Liver (tissue), 3 donors: Measurements from ENCODE around the gene RET.

Experiments
- ATF3 ChIP-seq: IDR thresholded peaks from 2 replicates; pipeline ENCODE4 v1.6.1; 2016; ENCODE audit warnings: antibody characterized with exemption
- EGR1 ChIP-seq, 2 donors: IDR thresholded peaks; 2 replicates each; pipeline ENCODE4 v1.6.1; 2016 to 2018; ENCODE audit warnings: antibody characterized with exemption in 2 of 2, low read depth in 2 of 2
- FOXA1 ChIP-seq: IDR thresholded peaks from 2 replicates; pipeline ENCODE4 v1.6.1; 2016; ENCODE audit warnings: antibody characterized with exemption
- HNF4A ChIP-seq, 2 donors: conservative IDR thresholded peaks; 2 replicates each; pipeline ENCODE4 v1.6.1; 2016; ENCODE audit warnings: antibody characterized with exemption in 2 of 2, mild to moderate bottlenecking in 2 of 2
- NR2F2 ChIP-seq: IDR thresholded peaks from 2 replicates; pipeline ENCODE4 v1.6.1; 2016; ENCODE audit warnings: antibody characterized with exemption
- RAD21 ChIP-seq, 2 donors: IDR thresholded peaks; 2 replicates each; pipeline ENCODE4 v1.6.1; 2016; ENCODE audit warnings: antibody characterized with exemption in 2 of 2, mild to moderate bottlenecking in 2 of 2
- RXRA ChIP-seq, 2 donors: IDR thresholded peaks; 2 replicates each; pipeline ENCODE4 v1.6.1; 2017 to 2018; ENCODE audit warnings: antibody characterized with exemption in 2 of 2, mild to moderate bottlenecking in 1 of 2
- YY1 ChIP-seq: IDR thresholded peaks from 2 replicates; pipeline ENCODE4 v1.6.1; 2016; ENCODE audit warnings: antibody characterized with exemption, mild to moderate bottlenecking
- ZBTB33 ChIP-seq: IDR thresholded peaks from 2 replicates; pipeline ENCODE4 v1.6.1; 2016; ENCODE audit warnings: antibody characterized with exemption
- TF ChIP-seq, protein P1 (sequence below): IDR thresholded peaks from 2 replicates; pipeline ENCODE4 v1.6.1; 2016; ENCODE audit warnings: antibody characterized with exemption
- TF ChIP-seq, protein P2 (sequence below): fragments of 150-350 bp; IDR thresholded peaks from 2 replicates; pipeline ENCODE4 v1.5.1; 2017; ENCODE audit warnings: improper control_type of control experiment, low read depth, low read length; ENCODE audit not compliant: missing input control
- TF ChIP-seq, protein P3 (sequence below): IDR thresholded peaks from 2 replicates; pipeline ENCODE4 v1.6.1; 2016; ENCODE audit warnings: antibody characterized with exemption, mild to moderate bottlenecking
- donor health status: healthy.
- donor health status: healthy.

DNA sequence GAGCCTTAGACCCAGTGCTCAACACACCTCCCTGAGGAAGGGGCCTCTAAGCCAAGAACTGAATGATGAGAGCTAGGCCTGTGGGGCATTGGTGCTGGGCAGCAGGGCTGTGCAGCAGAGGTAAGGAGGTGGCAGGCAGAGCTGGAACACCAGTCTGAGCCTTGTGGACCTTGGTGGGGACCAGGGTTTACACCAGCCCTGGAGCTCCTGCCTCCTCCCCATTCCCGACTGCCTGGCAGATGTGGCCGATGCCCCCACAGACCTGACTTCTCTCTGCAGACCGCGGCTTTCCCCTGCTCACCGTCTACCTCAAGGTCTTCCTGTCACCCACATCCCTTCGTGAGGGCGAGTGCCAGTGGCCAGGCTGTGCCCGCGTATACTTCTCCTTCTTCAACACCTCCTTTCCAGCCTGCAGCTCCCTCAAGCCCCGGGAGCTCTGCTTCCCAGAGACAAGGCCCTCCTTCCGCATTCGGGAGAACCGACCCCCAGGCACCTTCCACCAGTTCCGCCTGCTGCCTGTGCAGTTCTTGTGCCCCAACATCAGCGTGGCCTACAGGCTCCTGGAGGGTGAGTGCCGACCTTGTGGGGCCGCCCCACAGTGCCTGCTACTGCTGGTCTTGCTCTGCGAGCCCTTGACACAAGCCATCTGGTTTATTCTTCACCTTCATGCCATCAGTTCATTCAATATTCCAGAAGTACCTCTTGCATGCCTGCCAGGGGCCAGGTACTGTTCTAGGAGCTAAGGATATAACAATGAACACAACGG lies 25.4 kb downstream of the RET start:
- TF ChIP-seq, protein P1, sequence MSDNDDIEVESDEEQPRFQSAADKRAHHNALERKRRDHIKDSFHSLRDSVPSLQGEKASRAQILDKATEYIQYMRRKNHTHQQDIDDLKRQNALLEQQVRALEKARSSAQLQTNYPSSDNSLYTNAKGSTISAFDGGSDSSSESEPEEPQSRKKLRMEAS, result no peak
- TF ChIP-seq, protein P2, sequence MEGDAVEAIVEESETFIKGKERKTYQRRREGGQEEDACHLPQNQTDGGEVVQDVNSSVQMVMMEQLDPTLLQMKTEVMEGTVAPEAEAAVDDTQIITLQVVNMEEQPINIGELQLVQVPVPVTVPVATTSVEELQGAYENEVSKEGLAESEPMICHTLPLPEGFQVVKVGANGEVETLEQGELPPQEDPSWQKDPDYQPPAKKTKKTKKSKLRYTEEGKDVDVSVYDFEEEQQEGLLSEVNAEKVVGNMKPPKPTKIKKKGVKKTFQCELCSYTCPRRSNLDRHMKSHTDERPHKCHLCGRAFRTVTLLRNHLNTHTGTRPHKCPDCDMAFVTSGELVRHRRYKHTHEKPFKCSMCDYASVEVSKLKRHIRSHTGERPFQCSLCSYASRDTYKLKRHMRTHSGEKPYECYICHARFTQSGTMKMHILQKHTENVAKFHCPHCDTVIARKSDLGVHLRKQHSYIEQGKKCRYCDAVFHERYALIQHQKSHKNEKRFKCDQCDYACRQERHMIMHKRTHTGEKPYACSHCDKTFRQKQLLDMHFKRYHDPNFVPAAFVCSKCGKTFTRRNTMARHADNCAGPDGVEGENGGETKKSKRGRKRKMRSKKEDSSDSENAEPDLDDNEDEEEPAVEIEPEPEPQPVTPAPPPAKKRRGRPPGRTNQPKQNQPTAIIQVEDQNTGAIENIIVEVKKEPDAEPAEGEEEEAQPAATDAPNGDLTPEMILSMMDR, result no peak
- TF ChIP-seq YY1, result no peak
- no peak for TF ChIP-seq FOXA1
- TF ChIP-seq EGR1 (IDR thresholded peaks at IDR 0.05; ENCODE audit: low read depth in 2 of 2), result no peak
- no peak for TF ChIP-seq ZBTB33
- TF ChIP-seq RXRA (IDR thresholded peaks at IDR 0.05), result no peak
- no peak for TF ChIP-seq ATF3
- TF ChIP-seq, protein P3, sequence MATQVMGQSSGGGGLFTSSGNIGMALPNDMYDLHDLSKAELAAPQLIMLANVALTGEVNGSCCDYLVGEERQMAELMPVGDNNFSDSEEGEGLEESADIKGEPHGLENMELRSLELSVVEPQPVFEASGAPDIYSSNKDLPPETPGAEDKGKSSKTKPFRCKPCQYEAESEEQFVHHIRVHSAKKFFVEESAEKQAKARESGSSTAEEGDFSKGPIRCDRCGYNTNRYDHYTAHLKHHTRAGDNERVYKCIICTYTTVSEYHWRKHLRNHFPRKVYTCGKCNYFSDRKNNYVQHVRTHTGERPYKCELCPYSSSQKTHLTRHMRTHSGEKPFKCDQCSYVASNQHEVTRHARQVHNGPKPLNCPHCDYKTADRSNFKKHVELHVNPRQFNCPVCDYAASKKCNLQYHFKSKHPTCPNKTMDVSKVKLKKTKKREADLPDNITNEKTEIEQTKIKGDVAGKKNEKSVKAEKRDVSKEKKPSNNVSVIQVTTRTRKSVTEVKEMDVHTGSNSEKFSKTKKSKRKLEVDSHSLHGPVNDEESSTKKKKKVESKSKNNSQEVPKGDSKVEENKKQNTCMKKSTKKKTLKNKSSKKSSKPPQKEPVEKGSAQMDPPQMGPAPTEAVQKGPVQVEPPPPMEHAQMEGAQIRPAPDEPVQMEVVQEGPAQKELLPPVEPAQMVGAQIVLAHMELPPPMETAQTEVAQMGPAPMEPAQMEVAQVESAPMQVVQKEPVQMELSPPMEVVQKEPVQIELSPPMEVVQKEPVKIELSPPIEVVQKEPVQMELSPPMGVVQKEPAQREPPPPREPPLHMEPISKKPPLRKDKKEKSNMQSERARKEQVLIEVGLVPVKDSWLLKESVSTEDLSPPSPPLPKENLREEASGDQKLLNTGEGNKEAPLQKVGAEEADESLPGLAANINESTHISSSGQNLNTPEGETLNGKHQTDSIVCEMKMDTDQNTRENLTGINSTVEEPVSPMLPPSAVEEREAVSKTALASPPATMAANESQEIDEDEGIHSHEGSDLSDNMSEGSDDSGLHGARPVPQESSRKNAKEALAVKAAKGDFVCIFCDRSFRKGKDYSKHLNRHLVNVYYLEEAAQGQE, result no peak
- TF ChIP-seq NR2F2, result no peak
- no peak for TF ChIP-seq HNF4A (conservative IDR thresholded peaks at IDR 0.05)
- no peak for TF ChIP-seq RAD21 (IDR thresholded peaks at IDR 0.05)
